Measurements from ENCODE around the gene PTGR1.

- TF ChIP-seq CBX5 (IDR thresholded peaks at IDR 0.05; ENCODE audit: low read depth, low read length) (no peak), TAF1 (IDR thresholded peaks at IDR 0.05; ENCODE audit: low read depth, low read length) (no peak), CHD1 (IDR thresholded peaks at IDR 0.05; ENCODE audit: low read depth, low read length) (no peak), POLR2A (IDR thresholded peaks at IDR 0.05; ENCODE audit: control extremely low read depth in 1 of 2, low read depth in 2 of 2, low read length in 2 of 2) (no peak)
These were observed 16.6 kb downstream of the PTGR1 start for GRCh38 chr9:111582888-111583287.

All from H1 (cell line).